GM18951 (cell line): ENCODE data around the gene LBR.
"Not testable (repeated sequence)": the region's sequence is repeated elsewhere in the genome, so short reads cannot be mapped to it uniquely, and the experiment has no call there.

Source experiments
- POLR2A ChIP-seq: IDR thresholded peaks from 4 replicates; pipeline ENCODE4 v1.6.1; 2011; ENCODE audit warnings: mild to moderate bottlenecking; ENCODE audit not compliant: insufficient read length, insufficient read depth; ENCODE audit errors: extremely low read depth
- in situ Hi-C: fragments of 300-500 bp; cut with MboI; formaldehyde crosslinking; loops from one replicate; pipeline ENCODE4 v1.12.0; 2022; ENCODE audit warnings: low sequenced_read_pairs, mixed read lengths, inconsistent platforms; ENCODE audit not compliant: unreplicated experiment

The LBR gene

DNA sequence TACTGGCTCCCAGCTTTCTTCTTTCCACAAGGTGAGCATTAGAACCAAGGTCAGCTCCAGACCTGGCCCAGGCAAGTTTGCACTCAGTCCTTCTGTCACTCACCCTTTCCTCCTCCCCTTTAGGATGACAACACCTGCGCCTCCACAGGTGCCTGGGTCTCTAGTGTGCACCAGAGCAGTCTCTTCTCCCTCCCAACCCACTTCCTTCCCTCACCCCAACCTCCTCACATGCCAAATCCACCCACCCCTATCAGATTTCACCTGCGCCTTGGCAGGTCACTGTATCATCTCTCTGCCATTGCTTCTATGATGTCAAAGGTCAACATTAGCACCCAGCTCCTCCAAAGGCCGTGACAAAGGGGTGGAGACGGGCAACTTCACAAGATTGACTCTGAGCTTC, 38.0 kb downstream of the LBR start:
- no peak for TF ChIP-seq POLR2A
- in situ Hi-C loops: no loop called here

- TF ChIP-seq POLR2A: no peak
- in situ Hi-C loops: no loop called here
Measured at GRCh38 chr1:225388372-225388771, 39.5 kb downstream of the LBR start.

- in situ Hi-C loops: not testable (repeated sequence)
Measured at GRCh38 chr1:225386860-225387259, 41.0 kb downstream of the LBR start.

DNA sequence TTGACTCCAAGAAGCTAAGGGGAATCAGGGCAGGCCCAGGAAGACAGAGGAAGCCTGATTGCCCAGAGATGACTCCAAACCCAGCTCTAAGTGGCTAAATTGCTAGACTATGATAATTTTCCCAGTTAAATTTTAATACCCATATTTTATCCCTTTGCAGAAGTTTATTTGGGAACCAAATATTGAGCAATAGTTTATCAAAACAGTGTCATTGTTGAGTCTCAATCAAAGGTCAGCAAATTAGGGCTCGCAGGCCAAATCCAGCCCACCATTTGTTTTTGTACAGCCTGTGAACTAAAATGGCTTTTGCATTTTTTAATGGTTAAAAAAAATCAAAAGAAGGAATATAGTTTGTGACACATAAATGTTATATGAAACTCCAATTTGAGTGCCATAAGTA, 47.1 kb downstream of the LBR start:
- TF ChIP-seq POLR2A: no peak
- in situ Hi-C loops: no loop called here

GRCh38 chr1:225378880-225379279, 49.0 kb downstream of the LBR start:
- no peak for TF ChIP-seq POLR2A
- in situ Hi-C loops: no loop called here

DNA sequence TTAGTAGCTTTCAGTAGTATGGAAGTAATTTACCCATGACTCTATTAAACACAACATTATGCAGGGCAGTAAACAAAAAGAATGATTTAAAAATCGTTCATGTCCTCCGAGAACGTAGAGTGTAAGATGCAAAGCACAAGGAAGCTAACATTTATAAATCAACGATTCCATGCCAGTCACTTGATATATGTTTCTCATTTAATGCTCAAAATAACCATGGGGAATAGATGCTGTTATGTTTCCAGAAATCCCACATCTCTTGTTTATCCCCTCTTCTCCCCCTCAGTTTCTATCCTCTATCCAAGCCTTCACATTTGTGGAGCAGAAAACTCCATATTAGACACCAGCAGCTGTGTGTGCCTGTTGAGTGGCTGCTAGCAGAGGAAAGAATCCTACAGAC, 52.8 kb downstream of the LBR start:
- in situ Hi-C loops: no loop called here
- TF ChIP-seq POLR2A: no peak

- in situ Hi-C loops: no loop called here
- TF ChIP-seq POLR2A: no peak
Measured at GRCh38 chr1:225373155-225373554, 54.7 kb downstream of the LBR start.

DNA sequence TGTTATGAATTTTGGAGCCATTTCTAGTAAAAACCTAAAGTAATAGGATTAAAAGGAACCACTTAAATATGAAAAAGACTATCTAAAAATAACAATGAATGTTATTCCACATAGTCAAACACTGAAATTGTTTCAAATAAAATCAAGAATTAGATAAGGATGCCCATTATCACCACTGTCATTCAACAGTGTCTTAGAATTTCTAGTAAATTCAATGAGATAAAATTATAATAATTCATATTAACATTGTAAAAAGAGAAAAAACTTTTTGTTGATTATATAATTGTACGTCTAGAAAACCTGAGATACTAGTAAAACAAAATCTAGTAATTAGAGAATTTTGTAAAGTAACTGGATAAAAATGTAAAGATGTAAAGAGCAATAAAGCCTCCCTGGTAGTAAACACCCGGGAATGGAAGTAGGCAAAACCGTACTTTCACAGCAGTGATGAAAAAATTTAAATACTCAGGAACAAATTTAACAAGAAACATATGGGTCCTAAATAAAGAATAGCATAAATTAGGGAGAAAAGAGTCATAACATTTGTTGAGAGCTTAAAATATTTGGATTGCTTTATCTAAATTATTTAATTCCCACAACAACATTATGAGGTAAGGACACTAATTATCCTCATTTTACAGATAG, 56.4 kb downstream of the LBR start:
- in situ Hi-C loops: no loop called here

DNA sequence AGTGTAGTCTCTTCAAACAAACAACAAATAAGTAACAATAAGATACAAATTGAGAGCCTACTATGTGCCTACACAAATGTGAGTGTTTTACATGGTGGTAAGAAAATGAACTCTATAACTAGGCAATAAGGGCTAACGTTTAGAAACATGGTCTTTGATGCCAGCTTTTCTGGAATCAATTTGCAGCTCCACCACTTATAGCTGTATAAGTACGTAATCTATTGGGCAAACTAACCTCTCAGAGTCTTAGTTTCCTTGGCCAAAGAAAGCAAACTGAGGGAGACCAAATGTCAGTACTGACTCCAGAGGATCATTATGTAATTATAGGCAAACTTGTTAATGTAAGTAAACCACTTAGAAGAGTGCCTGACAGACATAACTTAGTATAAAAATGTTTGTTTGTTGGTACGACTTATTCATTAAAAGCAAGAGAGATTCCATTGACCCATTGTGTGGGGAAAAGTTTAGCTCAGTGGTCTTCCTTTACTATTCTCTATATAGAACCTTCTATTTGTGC, 59.7 kb downstream of the LBR start:
- TF ChIP-seq POLR2A: no peak
- in situ Hi-C loops: no loop called here

More for the DNA sequence above, 56.4 kb downstream of the LBR start:
- no peak for TF ChIP-seq POLR2A

GRCh38 chr1:225366552-225366951, 61.3 kb downstream of the LBR start:
- TF ChIP-seq POLR2A: no peak

GRCh38 chr1:225366018-225366417, 61.8 kb downstream of the LBR start:
- in situ Hi-C loops: no loop called here
- TF ChIP-seq POLR2A: no peak

More at GRCh38 chr1:225366552-225366951, 61.3 kb downstream of the LBR start:
- in situ Hi-C loops: no loop called here

- TF ChIP-seq POLR2A: no peak
- in situ Hi-C loops: no loop called here
Measured at GRCh38 chr1:225364439-225364838, 63.4 kb downstream of the LBR start.

GRCh38 chr1:225362805-225363204, 65.0 kb downstream of the LBR start:
- TF ChIP-seq POLR2A: no peak
- in situ Hi-C loops: no loop called here

GRCh38 chr1:225361176-225361575, 66.7 kb downstream of the LBR start:
- no peak for TF ChIP-seq POLR2A
- in situ Hi-C loops: no loop called here

- in situ Hi-C loops: no loop called here
- no peak for TF ChIP-seq POLR2A
Measured at GRCh38 chr1:225360119-225360518, 67.7 kb downstream of the LBR start.
